ENCODE measurements around the gene TMEM89.

The TMEM89 gene

GRCh38 chr3:48591436-48591835 is 30.1 kb downstream of the TMEM89 start:
- no peak for DNase-seq (ENCODE audit: low spot score)

DNA sequence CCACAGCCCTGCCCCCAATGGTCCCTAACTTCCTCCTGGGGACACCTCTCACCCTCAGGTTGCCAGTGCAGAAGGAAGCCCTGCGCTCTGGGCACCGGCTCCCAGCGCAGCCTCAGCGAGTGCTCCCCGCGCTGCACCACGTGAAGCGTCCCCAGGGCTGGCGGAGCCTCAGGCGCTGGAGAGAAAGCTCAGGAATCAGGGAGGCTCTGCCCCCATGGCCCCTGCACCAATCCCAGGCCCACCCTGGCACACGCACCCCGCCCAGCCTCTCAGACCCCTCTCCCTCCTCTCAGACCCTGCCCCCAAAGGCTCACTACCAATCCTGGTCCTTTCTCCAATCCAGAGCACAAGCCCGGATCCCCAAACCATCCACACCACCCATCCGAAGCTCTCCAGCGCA is 33.3 kb downstream of the TMEM89 start:
- no peak for DNase-seq (ENCODE audit: low spot score)

DNA sequence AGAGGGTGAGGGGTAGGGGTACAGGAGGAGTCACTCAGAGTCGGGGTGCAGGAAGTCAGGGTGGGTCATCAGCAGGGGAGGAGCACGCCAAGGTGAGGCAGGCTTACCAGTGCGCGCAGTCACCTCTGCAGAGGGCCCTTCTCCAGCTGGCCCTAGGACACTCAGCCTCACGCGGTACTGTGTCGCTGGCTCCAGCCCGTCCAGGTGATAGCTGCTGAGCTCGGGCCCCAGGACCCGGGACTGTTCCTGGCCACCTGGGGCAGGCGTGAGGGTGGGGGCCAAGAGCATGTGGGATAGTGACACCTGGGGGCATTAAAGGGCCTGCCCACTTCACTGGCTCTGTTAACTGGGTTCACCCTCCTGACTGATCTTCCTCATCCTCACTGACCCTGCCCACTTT is 33.9 kb downstream of the TMEM89 start:
- DNase-seq (ENCODE audit: low spot score): no peak

GRCh38 chr3:48585411-48585810 is 36.2 kb downstream of the TMEM89 start:
- no peak for DNase-seq (ENCODE audit: low spot score)

- no peak for DNase-seq (ENCODE audit: low spot score)
Measured at GRCh38 chr3:48584836-48585235, 36.7 kb downstream of the TMEM89 start.

DNA sequence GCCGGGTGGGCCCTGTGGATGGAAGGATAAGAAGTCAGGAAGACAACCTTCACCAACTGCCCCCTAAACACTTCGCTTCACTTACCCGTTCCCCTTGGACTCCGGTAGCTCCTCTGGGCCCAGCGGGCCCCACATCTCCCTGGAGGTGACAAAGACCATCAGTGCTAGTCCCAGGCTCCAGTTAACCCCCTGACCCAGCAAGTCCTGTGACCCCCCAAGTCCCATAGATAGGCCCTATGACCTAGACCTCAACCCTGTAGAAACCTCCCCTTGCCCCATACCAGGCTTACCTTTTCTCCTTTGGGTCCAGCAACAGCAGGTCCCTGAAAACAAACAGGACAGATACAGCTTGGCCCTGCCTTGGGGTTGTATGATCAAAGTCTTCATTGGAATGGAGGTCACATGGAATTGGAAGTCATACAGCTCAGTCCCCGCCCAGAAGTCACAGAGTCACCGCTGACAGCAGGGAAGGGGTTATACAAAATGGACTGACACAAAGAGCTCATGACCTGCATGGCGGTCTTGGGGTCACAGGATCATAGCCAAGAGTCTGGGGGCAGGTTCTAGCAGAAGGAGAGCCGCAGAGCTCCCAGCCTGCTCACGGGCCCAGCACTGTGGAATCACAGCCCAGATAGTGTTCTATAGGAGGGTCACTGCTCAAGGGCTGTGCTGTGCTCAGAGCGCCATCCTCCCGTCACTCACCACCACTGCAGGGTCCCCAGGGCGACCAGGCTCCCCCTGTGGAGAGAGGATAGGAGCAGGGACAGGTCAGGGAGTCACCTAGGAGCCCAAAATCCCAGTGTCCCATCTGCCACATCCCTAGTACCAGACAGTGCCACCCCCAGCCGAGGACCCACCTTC is 39.7 kb downstream of the TMEM89 start:
- DNase-seq (ENCODE audit: low spot score): no peak

DNA sequence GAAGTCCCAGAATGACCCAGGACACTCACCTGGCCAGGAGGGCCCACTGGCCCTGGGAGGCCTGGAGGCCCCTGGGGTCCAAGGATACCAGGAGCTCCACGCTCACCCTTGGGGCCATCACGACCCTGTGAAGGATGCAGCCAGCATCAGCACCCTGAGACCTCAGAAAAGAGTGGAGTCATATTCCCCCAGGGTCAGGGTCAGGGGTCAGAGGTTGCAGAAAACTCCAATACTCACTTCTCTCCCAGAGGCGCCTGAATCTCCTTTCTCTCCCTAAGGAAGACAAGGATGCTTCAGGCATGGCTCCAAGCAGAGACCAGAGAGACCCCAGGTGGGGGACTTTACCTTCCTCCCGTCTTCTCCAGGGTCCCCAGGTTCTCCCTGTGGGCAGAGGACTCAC is 44.9 kb downstream of the TMEM89 start:
- DNase-seq (ENCODE audit: low spot score): no peak

- DNase-seq (ENCODE audit: low spot score): no peak
Measured at GRCh38 chr3:48575366-48575765, 46.2 kb downstream of the TMEM89 start.

DNA sequence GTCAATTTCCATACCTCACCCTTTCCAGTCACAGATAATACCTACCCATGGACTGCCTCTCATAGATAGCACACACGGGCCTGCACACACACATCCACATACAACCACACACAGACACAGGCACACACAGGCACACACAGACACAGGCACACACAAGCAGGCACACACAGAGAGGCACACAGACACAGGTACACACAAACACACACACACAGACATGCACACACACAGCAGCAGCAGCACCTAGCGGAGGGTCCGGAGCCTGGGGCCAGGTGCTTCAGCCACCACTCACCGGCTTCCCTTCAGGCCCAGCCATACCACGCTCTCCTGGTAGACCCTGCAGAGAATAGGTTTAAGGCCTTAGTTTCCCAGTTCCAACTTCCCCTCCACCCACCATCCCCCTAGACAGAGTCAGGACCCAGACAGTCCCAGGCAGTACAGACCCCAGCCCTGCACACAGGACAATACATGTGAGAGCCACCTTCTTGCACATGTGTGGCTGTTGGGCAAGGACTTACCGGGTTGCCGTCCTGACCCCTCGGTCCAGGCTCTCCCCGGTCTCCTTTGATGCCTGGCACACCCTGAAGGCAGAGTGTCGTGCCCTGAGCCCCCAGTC is 47.5 kb downstream of the TMEM89 start:
- no peak for DNase-seq (ENCODE audit: low spot score)

- DNase-seq (ENCODE audit: low spot score): no peak
Measured at GRCh38 chr3:48572517-48572916, 49.1 kb downstream of the TMEM89 start.

DNA sequence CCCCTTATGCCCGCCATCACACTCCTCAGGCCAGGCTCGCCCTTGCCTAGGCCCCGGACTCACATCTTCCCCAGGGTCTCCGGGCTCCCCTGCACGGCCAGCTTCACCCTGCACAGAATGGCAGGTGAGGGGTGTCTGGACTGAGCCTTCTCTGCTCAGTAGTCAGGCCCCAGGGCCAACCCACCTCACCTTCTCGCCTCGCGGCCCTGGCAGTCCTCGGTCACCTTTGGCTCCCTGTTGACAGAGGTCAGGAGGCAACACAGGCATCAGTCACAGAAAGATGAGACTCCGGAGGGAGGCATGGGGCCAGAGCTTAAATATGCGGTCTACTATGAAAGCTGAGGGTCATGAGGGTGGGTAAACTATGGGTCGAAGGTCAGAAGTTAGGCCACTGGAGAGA is 49.6 kb downstream of the TMEM89 start:
- DNase-seq (ENCODE audit: low spot score): no peak

Data from SK-N-DZ (cell line).